Esophagus muscularis mucosa (tissue), 4 donors: Measurements from ENCODE around the gene ERBB2. TPM values are rescaled to one million over a fixed set of nuclear protein-coding genes. Genes with fewer than 3 reads are reported as not detected.
"Not testable (repeated sequence)": the region's sequence is repeated elsewhere in the genome, so short reads cannot be mapped to it uniquely, and the experiment has no call there.

Source experiments
- DNase-seq: peaks from one replicate; pipeline ENCODE4 v3.0.0-alpha.2; 2017; ENCODE audit errors: extremely low spot score
- H3K27ac ChIP-seq, 4 donors: fragments of 200-600 bp; sonication (generic); replicated peaks in 1 of 4; 1 replicate in 3 of 4; 2 replicates in 1 of 4; pipeline ENCODE4 v1.5.1; 2016 to 2019; ENCODE audit warnings: mild to moderate bottlenecking in 1 of 4
- H3K27me3 ChIP-seq, 4 donors: fragments of 200-600 bp; sonication (generic); one replicate each; pipeline versions ENCODE4 v1.5.1 to v1.6.0; 2016 to 2019
- H3K36me3 ChIP-seq, 4 donors: fragments of 200-600 bp; sonication (generic); one replicate each; pipeline ENCODE4 v1.5.1; 2016 to 2019
- H3K4me1 ChIP-seq, 4 donors: fragments of 200-600 bp; sonication (generic); one replicate each; pipeline ENCODE4 v1.5.1; 2016 to 2019
- H3K4me3 ChIP-seq, 4 donors: fragments of 200-600 bp; sonication (generic); 1 replicate in 2 of 4; 2 replicates in 2 of 4; pipeline ENCODE4 v1.5.1; 2016 to 2019; ENCODE audit warnings: mild to moderate bottlenecking in 4 of 4, moderate library complexity in 1 of 4
- H3K9me3 ChIP-seq, 4 donors: fragments of 200-600 bp; sonication (generic); 1 replicate in 3 of 4; 2 replicates in 1 of 4; pipeline ENCODE4 v1.5.1; 2016 to 2019
- EP300 ChIP-seq: sonication (generic); formaldehyde crosslinking; IDR thresholded peaks from one replicate; pipeline ENCODE4 v1.6.1; 2017; ENCODE audit warnings: antibody characterized with exemption
- POLR2A ChIP-seq: fragments of 450-650 bp; IDR thresholded peaks from one replicate; pipeline ENCODE4 v1.6.1; 2017; ENCODE audit warnings: antibody characterized with exemption, moderate library complexity, mild to moderate bottlenecking, low read depth
- POLR2AphosphoS5 ChIP-seq, 2 donors: sonication (generic); formaldehyde crosslinking; IDR thresholded peaks; one replicate each; pipeline ENCODE4 v1.6.1; 2017; ENCODE audit warnings: antibody characterized with exemption in 2 of 2
- WGBS: methylation state at CpG from one replicate; pipeline ENCODE4 v1.1.5; 2018; 5-methylcytosine and 5-hydroxymethylcytosine counted together
- intact Hi-C: fragments of 100-400 bp; cut with DNase I; formaldehyde crosslinking; loops from one replicate; pipeline ENCODE4 v1.15.1; 2023
- total RNA-seq, 4 donors: library from RNA; depleted of rRNA; stranded (reverse); fragments of >200 nt; gene quantifications; one replicate each; pipeline versions ENCODE4 v1.1.0 to v1.2.1, GENCODE V29; 2016
- TF ChIP-seq, protein P1 (sequence below), 3 experiments: fragments of 200-600 bp in 2 of 3; fragments of 450-650 bp in 1 of 3; sonication (generic) in 2 of 3; IDR thresholded peaks; one replicate each; pipeline ENCODE4 v1.5.1; 2017 to 2019; ENCODE audit warnings: antibody characterized with exemption in 3 of 3, mild to moderate bottlenecking in 2 of 3, moderate library complexity in 1 of 3

ERBB2 gene
- total RNA-seq, 4 donors from 2014 or later, result 36.8 to 67.7 (median 57.7) TPM

DNA sequence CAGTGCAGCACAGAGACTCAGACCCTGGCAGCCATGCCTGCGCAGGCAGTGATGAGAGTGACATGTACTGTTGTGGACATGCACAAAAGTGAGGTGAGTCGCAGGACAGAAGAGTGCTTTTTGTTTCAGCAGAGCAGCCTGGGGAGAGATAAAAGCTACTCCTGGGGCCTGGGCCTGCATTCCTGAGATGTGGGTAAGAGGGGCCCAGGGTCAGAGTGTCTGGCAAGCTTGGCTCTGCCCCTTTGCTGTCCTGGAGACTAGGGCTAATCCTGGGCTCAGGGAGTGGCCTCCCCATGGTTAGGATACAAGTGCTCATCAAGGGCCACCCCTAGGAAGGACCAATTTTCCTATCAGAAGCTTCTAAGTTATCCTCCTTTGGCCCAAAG lies 4.8 kb upstream of the ERBB2 start:
- TF ChIP-seq EP300 (no peak), POLR2A (no peak), POLR2AphosphoS5 (IDR thresholded peaks at IDR 0.05) (no peak)
- TF ChIP-seq, protein P1, sequence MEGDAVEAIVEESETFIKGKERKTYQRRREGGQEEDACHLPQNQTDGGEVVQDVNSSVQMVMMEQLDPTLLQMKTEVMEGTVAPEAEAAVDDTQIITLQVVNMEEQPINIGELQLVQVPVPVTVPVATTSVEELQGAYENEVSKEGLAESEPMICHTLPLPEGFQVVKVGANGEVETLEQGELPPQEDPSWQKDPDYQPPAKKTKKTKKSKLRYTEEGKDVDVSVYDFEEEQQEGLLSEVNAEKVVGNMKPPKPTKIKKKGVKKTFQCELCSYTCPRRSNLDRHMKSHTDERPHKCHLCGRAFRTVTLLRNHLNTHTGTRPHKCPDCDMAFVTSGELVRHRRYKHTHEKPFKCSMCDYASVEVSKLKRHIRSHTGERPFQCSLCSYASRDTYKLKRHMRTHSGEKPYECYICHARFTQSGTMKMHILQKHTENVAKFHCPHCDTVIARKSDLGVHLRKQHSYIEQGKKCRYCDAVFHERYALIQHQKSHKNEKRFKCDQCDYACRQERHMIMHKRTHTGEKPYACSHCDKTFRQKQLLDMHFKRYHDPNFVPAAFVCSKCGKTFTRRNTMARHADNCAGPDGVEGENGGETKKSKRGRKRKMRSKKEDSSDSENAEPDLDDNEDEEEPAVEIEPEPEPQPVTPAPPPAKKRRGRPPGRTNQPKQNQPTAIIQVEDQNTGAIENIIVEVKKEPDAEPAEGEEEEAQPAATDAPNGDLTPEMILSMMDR (IDR thresholded peaks at IDR 0.05), result no peak
- no peaks in the 10 kb centered on the region for H3K9me3 ChIP-seq
- peaks cover 0 to 6% (median 0%) of the 10 kb centered on the region in 4 donors for H3K36me3 ChIP-seq
- H3K27ac ChIP-seq, result no peak overlapping the region
- 96% methylated on average over 2 of the region's 2 CpGs for WGBS
- H3K4me3 ChIP-seq, result no peak overlapping the region
- DNase-seq, result no peak
- intact Hi-C loops, result no loop called here
- peaks cover 5 to 8% (median 7%) of the 10 kb centered on the region in 4 donors for H3K4me1 ChIP-seq
- no peaks in the 10 kb centered on the region for H3K27me3 ChIP-seq

DNA sequence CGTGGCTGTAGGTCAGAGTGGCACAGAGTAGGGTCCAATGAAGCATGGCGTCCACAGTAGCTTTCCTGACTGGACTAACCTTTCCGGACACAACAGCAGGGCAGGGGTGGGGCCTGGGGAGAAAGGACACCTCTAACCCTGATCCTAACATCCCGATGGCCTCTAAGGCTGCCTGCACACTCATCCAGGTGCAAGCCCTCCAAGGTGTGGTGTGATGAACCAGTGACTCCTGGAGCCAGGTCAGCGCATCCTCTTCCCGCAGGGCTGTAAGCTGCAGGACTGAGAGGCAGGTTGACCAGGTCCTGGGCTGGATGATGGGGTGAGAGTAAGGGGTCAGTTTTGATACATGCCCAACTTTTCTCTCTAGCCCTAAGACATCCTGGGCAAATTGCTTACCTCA lies 3.1 kb upstream of the ERBB2 start:
- 100% methylated on average over 2 of the region's 6 CpGs for WGBS
- DNase-seq, result no peak
- intact Hi-C loops, result no loop called here

DNA sequence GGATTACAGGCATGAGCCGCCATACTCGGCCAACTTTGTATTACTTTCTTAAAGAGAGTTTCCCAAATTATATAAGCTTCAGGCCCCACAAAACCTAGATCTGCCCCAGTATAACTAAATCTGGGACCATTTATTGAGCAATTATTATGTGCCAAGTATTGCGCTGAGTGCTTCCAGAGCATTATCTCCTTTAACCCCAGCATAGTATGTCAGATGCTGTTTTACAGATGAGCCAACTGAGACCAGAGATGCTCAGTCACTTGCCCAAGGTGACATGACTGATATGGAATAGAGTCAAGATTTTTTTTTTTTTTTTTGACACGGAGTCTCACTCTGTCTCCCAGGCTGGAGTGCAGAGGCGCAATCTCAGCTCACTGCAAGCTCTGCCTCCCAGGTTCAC lies 1.9 kb upstream of the ERBB2 start:
- no peak for TF ChIP-seq POLR2AphosphoS5 (IDR thresholded peaks at IDR 0.05)
- no peak for TF ChIP-seq EP300
- no peak for TF ChIP-seq POLR2A
- TF ChIP-seq, protein P1 (IDR thresholded peaks at IDR 0.05), result no peak
- Histone ChIP-seq H3K27me3 (no peaks in the 10 kb centered on the region), H3K4me1 (peaks cover 20 to 35% (median 31%) of the 10 kb centered on the region in 4 donors), H3K9me3 (no peaks in the 10 kb centered on the region), H3K36me3 (peaks cover 0 to 6% (median 0%) of the 10 kb centered on the region in 4 donors), H3K27ac (no peak overlapping the region), H3K4me3 (no peak overlapping the region)
- intact Hi-C loops, result no loop called here
- WGBS, result 96% methylated on average over 5 of the region's 5 CpGs
- no peak for DNase-seq

More for the DNA sequence above, 3.1 kb upstream of the ERBB2 start:
- Histone ChIP-seq H3K36me3 (peaks cover 0 to 6% (median 0%) of the 10 kb centered on the region in 4 donors), H3K27me3 (no peaks in the 10 kb centered on the region), H3K27ac (no peak overlapping the region), H3K9me3 (no peaks in the 10 kb centered on the region), H3K4me1 (peaks cover 15 to 23% (median 20%) of the 10 kb centered on the region in 4 donors), H3K4me3 (no peak overlapping the region)
- TF ChIP-seq EP300 (no peak), POLR2AphosphoS5 (IDR thresholded peaks at IDR 0.05) (no peak), POLR2A (no peak)
- TF ChIP-seq, protein P1 (IDR thresholded peaks at IDR 0.05), result no peak

DNA sequence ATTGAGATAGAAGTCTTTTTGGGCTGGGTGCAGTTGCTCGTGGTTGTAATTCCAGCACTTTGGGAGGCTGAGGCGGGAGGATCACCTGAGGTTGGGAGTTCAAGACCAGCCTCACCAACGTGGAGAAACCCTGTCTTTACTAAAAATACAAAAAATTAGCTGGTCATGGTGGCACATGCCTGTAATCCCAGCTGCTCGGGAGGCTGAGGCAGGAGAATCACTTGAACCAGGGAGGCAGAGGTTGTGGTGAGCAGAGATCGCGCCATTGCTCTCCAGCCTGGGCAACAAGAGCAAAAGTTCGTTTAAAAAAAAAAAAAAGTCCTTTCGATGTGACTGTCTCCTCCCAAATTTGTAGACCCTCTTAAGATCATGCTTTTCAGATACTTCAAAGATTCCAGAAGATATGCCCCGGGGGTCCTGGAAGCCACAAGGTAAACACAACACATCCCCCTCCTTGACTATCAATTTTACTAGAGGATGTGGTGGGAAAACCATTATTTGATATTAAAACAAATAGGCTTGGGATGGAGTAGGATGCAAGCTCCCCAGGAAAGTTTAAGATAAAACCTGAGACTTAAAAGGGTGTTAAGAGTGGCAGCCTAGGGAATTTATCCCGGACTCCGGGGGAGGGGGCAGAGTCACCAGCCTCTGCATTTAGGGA lies 577 bp upstream of the ERBB2 start:
- H3K9me3 ChIP-seq, DNase-seq, H3K27me3 ChIP-seq, H3K36me3 ChIP-seq, intact Hi-C loops: not testable (repeated sequence)
- peak overlapping the region; percentile 85 to 92 (median 87) for H3K27ac ChIP-seq
- H3K4me1 ChIP-seq, result peaks cover 20 to 46% (median 38%) of the 10 kb centered on the region in 4 donors
- peak overlapping the region; percentile 93 to 99 (median 97) for H3K4me3 ChIP-seq
- 48% methylated on average over 11 of the region's 11 CpGs for whole genome bisulfite sequencing

DNA sequence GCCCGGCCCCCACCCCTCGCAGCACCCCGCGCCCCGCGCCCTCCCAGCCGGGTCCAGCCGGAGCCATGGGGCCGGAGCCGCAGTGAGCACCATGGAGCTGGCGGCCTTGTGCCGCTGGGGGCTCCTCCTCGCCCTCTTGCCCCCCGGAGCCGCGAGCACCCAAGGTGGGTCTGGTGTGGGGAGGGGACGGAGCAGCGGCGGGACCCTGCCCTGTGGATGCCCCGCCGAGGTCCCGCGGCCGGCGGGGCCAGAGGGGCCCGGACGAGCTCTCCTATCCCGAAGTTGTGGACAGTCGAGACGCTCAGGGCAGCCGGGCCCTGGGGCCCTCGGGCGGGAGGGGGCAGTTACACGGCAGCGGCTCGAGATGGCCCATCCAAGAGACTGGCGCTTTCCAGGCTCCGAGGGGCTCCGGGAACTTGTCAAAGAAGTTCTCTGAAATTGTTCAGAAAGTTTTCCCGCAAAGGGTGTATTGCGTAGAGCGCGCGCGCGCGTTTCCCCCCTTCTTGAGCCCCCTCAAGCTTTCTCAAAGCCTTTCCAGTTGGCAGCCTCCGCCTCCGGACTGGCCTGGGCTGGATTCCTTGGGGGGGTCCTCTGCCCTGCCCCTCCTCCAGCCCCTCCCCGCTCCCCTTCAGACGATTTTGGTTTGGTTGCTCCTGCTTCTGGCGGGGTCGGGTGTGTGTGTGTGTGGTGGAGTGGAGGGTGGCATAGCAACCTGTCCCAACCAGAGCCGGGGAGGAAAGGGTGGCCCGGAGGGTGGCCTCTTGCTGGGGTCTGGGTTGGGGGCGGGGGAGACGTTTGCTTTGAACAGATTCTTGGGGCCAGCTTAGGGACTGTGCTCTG lies 504 bp downstream of the ERBB2 start:
- TF ChIP-seq EP300, result no peak
- TF ChIP-seq, protein P1 (IDR thresholded peaks at IDR 0.05), result no peak
- TF ChIP-seq POLR2A, result no peak
- no peak for TF ChIP-seq POLR2AphosphoS5 (IDR thresholded peaks at IDR 0.05)
- 7% methylated on average over 37 of the region's 57 CpGs for WGBS
- intact Hi-C loops, result no loop called here
- Histone ChIP-seq H3K27ac (peak overlapping the region; percentile 85 to 92 (median 87)), H3K4me3 (peak overlapping the region; percentile 93 to 99 (median 97)), H3K36me3 (no peaks in the 10 kb centered on the region), H3K4me1 (peaks cover 31 to 57% (median 49%) of the 10 kb centered on the region in 4 donors), H3K9me3 (no peaks in the 10 kb centered on the region), H3K27me3 (no peaks in the 10 kb centered on the region)
- DNase-seq, result no peak
